Measurements from ENCODE around the gene SORT1. TPM values are rescaled to one million over a fixed set of nuclear protein-coding genes. Genes with fewer than 3 reads are reported as not detected.

SORT1 gene
- total and polyA plus RNA-seq, 2 of the 13 experiments (the other 11 are each of a cell fraction or from before 2014, with no cell fraction given), result 32.4 to 93.0 TPM

- TF ChIP-seq PAXIP1 (CRISPR knock-in tag; conservative IDR thresholded peaks at IDR 0.05) (peak; percentile 90), ZNF234 (CRISPR knock-in tag; conservative IDR thresholded peaks at IDR 0.05) (no peak), TOPORS (CRISPR knock-in tag; IDR thresholded peaks at IDR 0.05) (no peak), EP300 (IDR thresholded peaks at IDR 0.05; ENCODE audit: low read depth in 2 of 2, low read length in 2 of 2) (peak; percentile 90 to 94), EP300 (CRISPR knock-in tag; IDR thresholded peaks at IDR 0.05; ENCODE audit: borderline replicate concordance) (peak; percentile 88), SUZ12 (IDR thresholded peaks at IDR 0.05; ENCODE audit: low read depth, low read length) (no peak), ZNF24 (IDR thresholded peaks at IDR 0.05) (no peak), PLRG1 (conservative IDR thresholded peaks at IDR 0.05) (no peak), PRPF4 (IDR thresholded peaks at IDR 0.05; ENCODE audit: low read depth, low read length, poor library complexity, severe bottlenecking) (no peak), TCF12 (IDR thresholded peaks at IDR 0.05) (no peak), TCF12 (CRISPR knock-in tag; IDR thresholded peaks at IDR 0.05) (no peak), ZNF749 (CRISPR knock-in tag; IDR thresholded peaks at IDR 0.05; ENCODE audit: borderline replicate concordance) (peak; percentile 88; the same call in 1 of the 2 replicates), ZNF326 (CRISPR knock-in tag; IDR thresholded peaks at IDR 0.05; ENCODE audit: borderline replicate concordance) (no peak), POGZ (CRISPR knock-in tag; IDR thresholded peaks at IDR 0.05) (peak; percentile 46; the same call in 1 of the 2 replicates), SRF (IDR thresholded peaks at IDR 0.05; ENCODE audit: low read depth, low read length) (no peak), ESRRA (CRISPR knock-in tag; IDR thresholded peaks at IDR 0.05; ENCODE audit: low read depth) (peak; percentile 73; the same call in 1 of the 2 replicates), ZNF781 (CRISPR knock-in tag; IDR thresholded peaks at IDR 0.05; ENCODE audit: borderline replicate concordance, not compliant biosample characterization) (peak; percentile 67), ZHX1 (CRISPR knock-in tag; IDR thresholded peaks at IDR 0.05; ENCODE audit: low read depth) (peak; percentile 74), REL (CRISPR knock-in tag; conservative IDR thresholded peaks at IDR 0.05) (peak; percentile 43; the same call in 1 of the 2 replicates), ZNF121 (CRISPR knock-in tag; IDR thresholded peaks at IDR 0.05) (peak; percentile 67), ZNF441 (CRISPR knock-in tag; IDR thresholded peaks at IDR 0.05; ENCODE audit: borderline replicate concordance) (peak; percentile 84; the same call in 1 of the 2 replicates), ZNF431 (CRISPR knock-in tag; IDR thresholded peaks at IDR 0.05; ENCODE audit: borderline replicate concordance, low read depth) (no peak), ETV5 (CRISPR knock-in tag; IDR thresholded peaks at IDR 0.05; ENCODE audit: borderline replicate concordance) (peak; percentile 51; the same call in 1 of the 2 replicates)
Observed at GRCh38 chr1:109298666-109299557, 98.8 kb downstream of the SORT1 start (continued).
